Epithelial cell of proximal tubule (primary cell): Measurements from ENCODE around the gene CEP162. TPM values are rescaled to one million over a fixed set of nuclear protein-coding genes. Genes with fewer than 3 reads are reported as not detected.
A peak's percentile ranks its signal among the peaks of the same experiment; 100 is the strongest.
"Not testable (repeated sequence)": the region's sequence is repeated elsewhere in the genome, so short reads cannot be mapped to it uniquely, and the experiment has no call there.

Source experiments
- DNase-seq: peaks from one replicate; pipeline ENCODE4 v3.0.0-alpha.2; 2011; ENCODE audit warnings: low read depth
- H3K4me3 ChIP-seq: 2 replicates; pipeline ENCODE4 v1.5.1; 2011; ENCODE audit warnings: low read depth, mild to moderate bottlenecking, low read length
- CTCF ChIP-seq: conservative IDR thresholded peaks from 2 replicates; pipeline ENCODE4 v1.5.1; 2012; ENCODE audit warnings: low read depth, mild to moderate bottlenecking, low read length
- total RNA-seq: library from RNA; depleted of rRNA; stranded (reverse); fragments of >200 nt; gene quantifications from 2 replicates; pipeline ENCODE4 v1.2.3, GENCODE V29; 2015

CEP162 gene
- total RNA-seq, 1 donor from 2014 or later, result 5.4 TPM

GRCh38 chr6:84135291-84135690 lies 92.2 kb downstream of the CEP162 start:
- no peak for TF ChIP-seq CTCF
- no peak for DNase-seq
- H3K4me3 ChIP-seq, result no peak overlapping the region

- not testable (repeated sequence) for DNase-seq, H3K4me3 ChIP-seq
Observed at GRCh38 chr6:84133385-84133784, 94.1 kb downstream of the CEP162 start.

GRCh38 chr6:84129588-84129987 lies 97.9 kb downstream of the CEP162 start:
- H3K4me3 ChIP-seq, result not testable (repeated sequence)

GRCh38 chr6:84123186-84123585 lies 104.3 kb downstream of the CEP162 start:
- H3K4me3 ChIP-seq, result no peak overlapping the region
- TF ChIP-seq CTCF, result no peak
- no peak for DNase-seq

More at GRCh38 chr6:84129588-84129987, 97.9 kb downstream of the CEP162 start:
- not testable (repeated sequence) for DNase-seq

GRCh38 chr6:84119277-84119676 lies 108.2 kb downstream of the CEP162 start:
- no peak for DNase-seq

GRCh38 chr6:84118191-84118590 lies 109.3 kb downstream of the CEP162 start:
- H3K4me3 ChIP-seq, result no peak overlapping the region
- no peak for DNase-seq
- TF ChIP-seq CTCF, result no peak

More at GRCh38 chr6:84119277-84119676, 108.2 kb downstream of the CEP162 start:
- H3K4me3 ChIP-seq, result no peak overlapping the region
- no peak for TF ChIP-seq CTCF

- DNase-seq, result not testable (repeated sequence)
Observed at GRCh38 chr6:84114933-84115594, 112.4 kb downstream of the CEP162 start.

GRCh38 chr6:84111351-84111750 lies 116.1 kb downstream of the CEP162 start:
- not testable (repeated sequence) for H3K4me3 ChIP-seq, DNase-seq

More at GRCh38 chr6:84114933-84115594, 112.4 kb downstream of the CEP162 start:
- not testable (repeated sequence) for H3K4me3 ChIP-seq

- no peak for DNase-seq
- TF ChIP-seq CTCF, result no peak
- no peak overlapping the region for H3K4me3 ChIP-seq
Observed at GRCh38 chr6:84107495-84107894, 119.9 kb downstream of the CEP162 start.

- DNase-seq, result peak; percentile 37
- H3K4me3 ChIP-seq, result not testable (repeated sequence)
Observed at GRCh38 chr6:84105215-84105924, 122.1 kb downstream of the CEP162 start.
